Breast epithelium (tissue), 3 donors: ENCODE results near the gene KCNK10.

Experiments
- CTCF ChIP-seq, 3 donors: fragments of 450-650 bp; IDR thresholded peaks; one replicate each; pipeline ENCODE4 v1.5.1; 2016 to 2017; ENCODE audit warnings: antibody characterized with exemption in 3 of 3, mild to moderate bottlenecking in 3 of 3, moderate library complexity in 3 of 3
- POLR2AphosphoS5 ChIP-seq, 3 donors: sonication (generic); formaldehyde crosslinking; IDR thresholded peaks; one replicate each; pipeline ENCODE4 v1.6.1; 2017; ENCODE audit warnings: antibody characterized with exemption in 3 of 3

GRCh38 chr14:88212691-88213090, 110.4 kb downstream of the KCNK10 start:
- no peak for TF ChIP-seq CTCF (IDR thresholded peaks at IDR 0.05)
- TF ChIP-seq POLR2AphosphoS5 (IDR thresholded peaks at IDR 0.05) = no peak
